Sigmoid colon (tissue), 4 donors: Measurements from ENCODE around the gene TBC1D10A.

Experiments
- CTCF ChIP-seq, 4 experiments: fragments of 450-650 bp in 3 of 4; fragments of 200-600 bp in 1 of 4; IDR thresholded peaks; one replicate each; pipeline ENCODE4 v1.5.1; 2016 to 2019; ENCODE audit warnings: antibody characterized with exemption in 4 of 4, mild to moderate bottlenecking in 3 of 4, moderate library complexity in 2 of 4
- EP300 ChIP-seq, 4 donors: sonication (generic); formaldehyde crosslinking; IDR thresholded peaks; one replicate each; pipeline ENCODE4 v1.6.1; 2017; ENCODE audit warnings: antibody characterized with exemption in 4 of 4
- POLR2A ChIP-seq, 2 donors: fragments of 450-650 bp; IDR thresholded peaks; one replicate each; pipeline ENCODE4 v1.6.1; 2016; ENCODE audit warnings: antibody characterized with exemption in 2 of 2, mild to moderate bottlenecking in 2 of 2, moderate library complexity in 2 of 2
- POLR2AphosphoS5 ChIP-seq, 4 donors: sonication (generic); formaldehyde crosslinking; IDR thresholded peaks; one replicate each; pipeline ENCODE4 v1.6.1; 2017; ENCODE audit warnings: antibody characterized with exemption in 4 of 4

DNA sequence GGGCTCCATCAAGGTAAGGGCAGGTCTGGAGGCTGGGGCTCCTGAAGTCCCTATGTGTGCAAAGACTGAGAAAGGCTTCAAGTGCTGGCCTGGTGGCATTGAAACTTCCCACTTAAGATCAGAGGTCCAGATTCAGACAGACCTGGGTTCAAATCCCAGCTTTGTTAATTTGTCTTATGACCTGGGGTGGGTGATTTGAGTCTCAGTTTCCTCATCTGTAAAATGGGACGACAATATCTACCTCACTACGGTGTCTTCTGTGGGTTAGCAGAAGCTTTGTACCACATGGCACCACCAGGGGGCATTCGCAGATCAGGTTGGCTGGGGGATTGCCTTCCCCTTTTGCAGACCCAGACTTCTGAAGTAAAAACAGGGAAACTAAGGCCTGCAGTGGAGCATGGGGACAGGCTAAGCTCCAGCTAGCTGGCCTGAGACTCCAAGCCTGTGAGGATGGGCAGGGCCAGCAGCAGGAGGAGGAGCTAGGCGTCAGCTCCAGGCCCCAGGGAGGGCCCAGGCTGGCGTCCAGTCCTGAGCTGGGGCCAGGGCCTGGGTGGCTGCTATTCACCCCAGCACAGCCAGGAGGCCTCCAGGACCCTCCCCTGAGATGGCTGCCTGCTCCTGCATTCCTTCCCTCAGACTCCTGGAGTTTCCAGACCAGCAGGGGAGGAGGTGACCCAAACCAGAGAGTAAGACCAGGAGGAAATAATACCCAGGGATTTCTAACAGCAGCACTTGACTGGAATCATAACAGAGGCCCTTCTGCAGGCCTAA is 38.9 kb downstream of the TBC1D10A start:
- TF ChIP-seq CTCF (IDR thresholded peaks at IDR 0.05) (peak; percentile 80 to 90 (median 87)), POLR2A (IDR thresholded peaks at IDR 0.05) (peak in 1 of 2 donors; percentile 20), EP300 (IDR thresholded peaks at IDR 0.05) (no peak), POLR2AphosphoS5 (IDR thresholded peaks at IDR 0.05) (peak; percentile 50 to 86 (median 77))
